ENCODE measurements around the gene ALDH3B1. TPM values are rescaled to one million over a fixed set of nuclear protein-coding genes. Genes with fewer than 3 reads are reported as not detected.

The ALDH3B1 gene
- total and polyA plus RNA-seq, 9 of the 15 experiments (the other 6 are each of a cell fraction or from before 2014, with no cell fraction given), result 0.01 to 0.35 (median 0.07) TPM; not detected in 2

- no peak for TF ChIP-seq ZBTB40 (IDR thresholded peaks at IDR 0.05)
- no peak for TF ChIP-seq ZBTB40 (CRISPR knock-in tag; IDR thresholded peaks at IDR 0.05)
- TF ChIP-seq MLLT1 (IDR thresholded peaks at IDR 0.05), result no peak
- TF ChIP-seq ZBTB33 (CRISPR knock-in tag; IDR thresholded peaks at IDR 0.05), result no peak
- no peak for TF ChIP-seq MEF2D (tag; conservative IDR thresholded peaks at IDR 0.05; ENCODE audit: low read depth)
- TF ChIP-seq ZBTB17 (CRISPR knock-in tag; IDR thresholded peaks at IDR 0.05), result no peak
- no peak for TF ChIP-seq NUFIP1 (IDR thresholded peaks at IDR 0.05; ENCODE audit: partially characterized antibody)
These were observed 57.9 kb downstream of the ALDH3B1 start (continued) for GRCh38 chr11:68067991-68068390.

All from K562 (cell line).